ENCODE results near the gene FLOT2.

FLOT2 gene

DNA sequence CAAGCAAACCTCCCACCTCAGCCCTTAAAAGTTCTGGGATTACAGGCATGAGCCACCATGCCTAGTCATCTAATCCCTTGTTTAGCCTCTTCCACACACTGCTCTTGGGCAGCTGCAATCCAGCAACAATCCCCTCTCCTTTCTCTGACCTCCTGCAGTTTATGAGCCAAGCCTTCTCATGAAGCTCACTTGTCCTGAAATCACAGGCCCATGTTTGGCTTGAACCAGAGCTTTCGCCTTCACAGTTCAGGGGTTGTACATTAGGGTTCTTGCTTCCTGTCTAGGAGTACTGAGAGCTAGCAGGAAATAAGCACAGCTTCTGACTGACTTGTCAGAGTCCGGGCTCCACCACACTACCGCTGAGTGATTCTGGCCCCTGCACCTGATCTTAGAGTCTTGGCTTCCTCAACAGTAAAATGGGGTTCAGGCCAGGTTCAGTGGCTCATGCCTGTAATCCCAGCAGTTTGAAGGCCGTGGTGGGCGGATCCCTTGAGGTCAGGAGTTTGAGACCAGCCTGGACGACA, 26.4 kb downstream of the FLOT2 start:
- TF ChIP-seq, protein P1, sequence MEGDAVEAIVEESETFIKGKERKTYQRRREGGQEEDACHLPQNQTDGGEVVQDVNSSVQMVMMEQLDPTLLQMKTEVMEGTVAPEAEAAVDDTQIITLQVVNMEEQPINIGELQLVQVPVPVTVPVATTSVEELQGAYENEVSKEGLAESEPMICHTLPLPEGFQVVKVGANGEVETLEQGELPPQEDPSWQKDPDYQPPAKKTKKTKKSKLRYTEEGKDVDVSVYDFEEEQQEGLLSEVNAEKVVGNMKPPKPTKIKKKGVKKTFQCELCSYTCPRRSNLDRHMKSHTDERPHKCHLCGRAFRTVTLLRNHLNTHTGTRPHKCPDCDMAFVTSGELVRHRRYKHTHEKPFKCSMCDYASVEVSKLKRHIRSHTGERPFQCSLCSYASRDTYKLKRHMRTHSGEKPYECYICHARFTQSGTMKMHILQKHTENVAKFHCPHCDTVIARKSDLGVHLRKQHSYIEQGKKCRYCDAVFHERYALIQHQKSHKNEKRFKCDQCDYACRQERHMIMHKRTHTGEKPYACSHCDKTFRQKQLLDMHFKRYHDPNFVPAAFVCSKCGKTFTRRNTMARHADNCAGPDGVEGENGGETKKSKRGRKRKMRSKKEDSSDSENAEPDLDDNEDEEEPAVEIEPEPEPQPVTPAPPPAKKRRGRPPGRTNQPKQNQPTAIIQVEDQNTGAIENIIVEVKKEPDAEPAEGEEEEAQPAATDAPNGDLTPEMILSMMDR (IDR thresholded peaks at IDR 0.05; ENCODE audit: borderline replicate concordance, insufficient read depth, low read depth, low read length): no peak
- H3K4me3 ChIP-seq (ENCODE audit: low read depth, low read length): no peak overlapping the region

DNA sequence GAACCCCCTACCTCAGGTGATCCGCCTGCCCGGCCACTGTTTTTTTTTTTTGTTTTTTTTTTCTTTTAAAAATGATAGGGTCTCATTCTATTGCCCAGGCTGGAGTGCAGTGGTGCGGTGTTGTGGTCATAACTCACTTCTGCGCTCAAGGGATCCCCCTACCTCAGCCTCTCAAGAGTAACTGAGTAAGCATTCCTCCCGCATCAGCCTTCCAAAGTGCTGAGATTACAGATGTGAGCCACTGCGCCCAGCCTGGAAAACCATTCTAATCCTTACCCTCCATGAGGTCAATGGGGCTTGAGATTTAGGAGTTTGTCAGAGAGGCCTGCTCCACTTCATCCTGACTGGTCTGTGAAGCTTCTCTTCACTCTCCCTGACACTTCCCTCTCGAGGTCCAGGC, 30.3 kb downstream of the FLOT2 start:
- H3K4me3 ChIP-seq (ENCODE audit: low read depth, low read length): no peak overlapping the region
- TF ChIP-seq, protein P1 (IDR thresholded peaks at IDR 0.05; ENCODE audit: borderline replicate concordance, insufficient read depth, low read depth, low read length): no peak

DNA sequence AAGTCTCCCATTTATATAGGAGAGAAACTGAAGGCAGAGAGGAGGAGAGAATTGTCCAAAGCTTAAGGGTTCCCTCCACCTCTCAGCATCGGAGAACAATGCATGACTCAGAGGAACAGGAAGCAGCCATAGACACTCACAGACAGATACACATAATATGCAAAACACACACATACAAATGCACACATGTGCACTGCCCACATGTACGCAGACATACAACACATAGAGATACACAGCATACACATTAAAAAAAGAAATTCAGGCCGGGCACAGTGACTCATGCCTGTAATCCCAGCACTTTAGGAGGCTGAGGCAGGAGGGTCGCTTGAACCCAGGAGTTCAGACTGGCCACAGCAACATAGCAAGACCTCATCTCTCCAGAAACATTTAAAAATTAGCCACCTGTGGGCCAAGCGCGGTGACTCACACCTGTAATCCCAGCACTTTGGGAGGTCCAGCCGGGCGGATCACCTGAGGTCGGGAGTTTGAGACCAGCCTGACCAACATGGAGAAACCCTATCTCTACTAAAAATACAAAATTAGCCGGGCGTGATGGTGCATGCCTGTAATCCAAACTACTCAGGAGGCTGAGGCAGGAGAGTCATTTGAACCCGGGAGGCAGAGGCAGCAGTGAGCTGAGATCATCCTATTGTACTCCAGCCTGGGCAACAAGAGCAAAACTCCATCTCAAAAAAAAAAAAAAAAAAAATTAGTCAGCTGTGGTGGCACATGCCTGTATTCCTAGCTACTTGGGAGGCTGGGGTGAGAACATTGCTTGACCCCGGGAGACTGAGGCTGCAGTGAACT, 31.4 kb downstream of the FLOT2 start:
- H3K4me3 ChIP-seq (ENCODE audit: low read depth, low read length): no peak overlapping the region
- TF ChIP-seq, protein P1 (IDR thresholded peaks at IDR 0.05; ENCODE audit: borderline replicate concordance, insufficient read depth, low read depth, low read length): no peak

DNA sequence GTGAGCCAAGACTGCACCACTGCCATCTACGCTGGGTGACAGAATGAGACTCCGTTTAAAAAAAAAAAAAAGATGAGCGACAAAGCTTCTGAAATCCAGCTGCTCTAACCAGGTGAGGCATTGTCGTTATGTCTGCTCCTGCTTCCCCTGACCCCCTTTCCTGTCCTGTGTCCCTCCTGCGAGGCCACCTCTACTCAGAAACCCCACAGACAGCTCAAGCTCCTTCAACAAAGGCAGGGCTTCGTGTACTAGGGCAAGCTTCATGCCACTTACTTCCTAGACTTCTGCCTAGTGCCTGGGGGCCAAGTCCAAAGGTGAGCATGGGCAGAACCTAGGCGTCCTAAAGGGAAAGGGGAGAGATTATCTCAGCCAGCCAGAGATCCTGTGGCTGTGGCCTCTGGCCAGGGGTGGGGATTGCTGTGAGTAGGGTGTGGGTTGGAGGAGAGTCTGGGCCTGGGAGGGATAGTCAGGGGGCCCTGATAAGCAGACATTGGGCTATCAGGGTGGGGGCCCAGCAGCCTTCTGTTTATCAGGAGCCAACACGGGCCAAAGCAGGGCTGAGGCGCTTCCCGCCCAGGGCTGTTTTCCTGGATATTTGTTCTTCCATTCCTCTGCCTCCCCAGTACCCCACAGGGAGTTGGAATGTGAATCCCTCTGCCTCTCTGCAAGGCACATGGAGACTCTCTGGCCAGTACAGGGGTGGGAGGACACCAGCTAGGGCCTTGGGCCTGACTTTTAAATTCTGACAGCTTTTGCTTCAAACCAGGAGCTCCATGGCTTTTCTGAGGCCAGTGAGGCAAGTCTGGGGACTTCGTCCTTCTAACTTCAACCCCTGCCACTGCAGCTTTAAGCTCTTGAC, 32.3 kb downstream of the FLOT2 start:
- TF ChIP-seq, protein P1 (IDR thresholded peaks at IDR 0.05; ENCODE audit: borderline replicate concordance, insufficient read depth, low read depth, low read length): no peak
- no peak overlapping the region for H3K4me3 ChIP-seq (ENCODE audit: low read depth, low read length)

DNA sequence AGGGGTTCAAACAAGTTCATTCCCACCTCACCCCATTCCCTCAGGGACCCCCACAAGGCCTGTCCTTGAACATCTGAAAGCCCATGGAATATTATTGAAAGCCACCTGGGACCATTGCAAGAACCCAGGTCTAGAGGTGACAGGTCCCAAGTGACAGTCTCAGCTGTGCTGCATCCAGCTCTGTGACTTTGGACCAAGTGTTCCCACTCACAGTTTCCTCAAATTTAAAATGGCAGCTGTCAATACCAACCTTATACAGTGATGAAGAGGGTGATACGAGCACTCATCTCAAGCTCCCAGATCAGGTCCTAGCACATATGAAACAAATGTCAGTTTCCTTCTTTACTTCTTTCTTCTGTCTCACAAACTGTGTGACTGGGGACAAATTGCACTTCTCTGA, 33.6 kb downstream of the FLOT2 start:
- TF ChIP-seq, protein P1 (IDR thresholded peaks at IDR 0.05; ENCODE audit: borderline replicate concordance, insufficient read depth, low read depth, low read length): no peak
- H3K4me3 ChIP-seq (ENCODE audit: low read depth, low read length): no peak overlapping the region

DNA sequence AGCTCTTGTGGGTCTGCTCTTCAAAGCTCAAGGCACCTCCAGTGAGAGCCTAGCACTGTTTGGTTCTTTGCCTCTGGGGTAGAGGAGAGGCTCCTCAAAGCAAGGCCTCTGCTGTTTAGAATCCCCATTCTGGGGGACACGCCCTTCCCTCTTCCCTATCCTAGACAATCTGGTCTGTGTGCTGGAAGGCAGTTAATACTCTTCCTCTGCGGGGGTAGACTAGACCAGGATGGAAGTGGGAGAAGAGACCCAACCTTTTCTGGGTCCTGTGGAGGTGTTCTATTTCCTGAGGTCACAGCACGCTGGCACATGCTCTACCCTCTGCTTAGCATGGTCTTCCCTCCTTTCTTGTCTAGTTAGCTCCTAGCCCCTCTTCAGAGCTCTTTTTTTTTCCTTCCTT, 35.0 kb downstream of the FLOT2 start:
- TF ChIP-seq, protein P1 (IDR thresholded peaks at IDR 0.05; ENCODE audit: borderline replicate concordance, insufficient read depth, low read depth, low read length): no peak
- no peak overlapping the region for H3K4me3 ChIP-seq (ENCODE audit: low read depth, low read length)
